ENCODE data around the gene ASPN.

ASPN gene

GRCh38 chr9:92435263-92435662 is 47.0 kb downstream of the ASPN start:
- no peaks in the 10 kb centered on the region for H3K79me2 ChIP-seq (ENCODE audit: insufficient read depth, low read length)
- no peaks in the 10 kb centered on the region for H4K20me1 ChIP-seq (ENCODE audit: insufficient read depth, low read length)
- TF ChIP-seq, protein P1, sequence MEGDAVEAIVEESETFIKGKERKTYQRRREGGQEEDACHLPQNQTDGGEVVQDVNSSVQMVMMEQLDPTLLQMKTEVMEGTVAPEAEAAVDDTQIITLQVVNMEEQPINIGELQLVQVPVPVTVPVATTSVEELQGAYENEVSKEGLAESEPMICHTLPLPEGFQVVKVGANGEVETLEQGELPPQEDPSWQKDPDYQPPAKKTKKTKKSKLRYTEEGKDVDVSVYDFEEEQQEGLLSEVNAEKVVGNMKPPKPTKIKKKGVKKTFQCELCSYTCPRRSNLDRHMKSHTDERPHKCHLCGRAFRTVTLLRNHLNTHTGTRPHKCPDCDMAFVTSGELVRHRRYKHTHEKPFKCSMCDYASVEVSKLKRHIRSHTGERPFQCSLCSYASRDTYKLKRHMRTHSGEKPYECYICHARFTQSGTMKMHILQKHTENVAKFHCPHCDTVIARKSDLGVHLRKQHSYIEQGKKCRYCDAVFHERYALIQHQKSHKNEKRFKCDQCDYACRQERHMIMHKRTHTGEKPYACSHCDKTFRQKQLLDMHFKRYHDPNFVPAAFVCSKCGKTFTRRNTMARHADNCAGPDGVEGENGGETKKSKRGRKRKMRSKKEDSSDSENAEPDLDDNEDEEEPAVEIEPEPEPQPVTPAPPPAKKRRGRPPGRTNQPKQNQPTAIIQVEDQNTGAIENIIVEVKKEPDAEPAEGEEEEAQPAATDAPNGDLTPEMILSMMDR (IDR thresholded peaks at IDR 0.05; ENCODE audit: low read length) = no peak
- TF ChIP-seq EZH2 (IDR thresholded peaks at IDR 0.05; ENCODE audit: borderline replicate concordance, low read length) = no peak
- H3K4me1 ChIP-seq (ENCODE audit: insufficient read depth, low read length, severe bottlenecking) = no peaks in the 10 kb centered on the region
- no peaks in the 10 kb centered on the region for H3K36me3 ChIP-seq (ENCODE audit: insufficient read depth, low read length)
- H3K9me2 ChIP-seq (ENCODE audit: low read depth, low read length) = no peaks in the 10 kb centered on the region
- H2AFZ ChIP-seq (ENCODE audit: low read length) = no peak overlapping the region
- H3K27ac ChIP-seq (ENCODE audit: low read depth, low read length, poor library complexity, severe bottlenecking) = no peak overlapping the region
- no peak overlapping the region for H3K4me3 ChIP-seq (ENCODE audit: low read depth, low read length, poor library complexity, severe bottlenecking)
- no peaks in the 10 kb centered on the region for H3F3A ChIP-seq (ENCODE audit: insufficient read depth, low read length)
- H3K9me3 ChIP-seq (ENCODE audit: low read length) = no peaks in the 10 kb centered on the region
- H3K27me3 ChIP-seq (ENCODE audit: insufficient read depth, low read length) = no peaks in the 10 kb centered on the region
- no peak overlapping the region for H3K9ac ChIP-seq (ENCODE audit: low read length)
- H3K4me2 ChIP-seq (ENCODE audit: low read length) = no peak overlapping the region

DNA sequence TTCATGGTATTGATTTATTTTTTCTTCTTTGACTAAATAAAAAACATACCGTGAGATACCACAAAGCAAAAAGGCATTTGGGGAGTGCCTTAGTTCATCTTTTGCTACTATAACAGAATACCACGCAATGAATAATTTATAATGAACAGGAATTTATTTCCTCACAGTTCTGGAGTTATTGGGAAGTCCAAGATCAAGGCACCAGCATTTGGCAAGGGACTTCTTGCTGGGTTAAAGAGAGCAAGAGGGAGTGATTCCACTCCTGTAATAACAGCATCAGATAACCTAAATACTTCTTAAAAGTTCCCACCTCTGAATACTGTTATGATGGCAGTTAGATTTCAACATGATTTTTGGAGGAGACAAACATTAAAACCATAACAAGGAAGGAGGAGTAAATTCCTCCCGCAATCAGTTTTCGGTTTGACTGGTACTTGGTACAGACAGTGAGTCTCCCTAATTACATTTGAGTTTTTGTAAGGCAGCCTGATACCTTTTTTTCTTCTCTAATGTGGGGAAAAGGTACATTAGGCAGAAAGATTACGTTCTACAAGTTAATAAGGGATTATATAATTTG is 49.2 kb downstream of the ASPN start:
- H2AFZ ChIP-seq (ENCODE audit: low read length) = no peak overlapping the region
- H3K79me2 ChIP-seq (ENCODE audit: insufficient read depth, low read length) = no peaks in the 10 kb centered on the region
- no peaks in the 10 kb centered on the region for H3K4me1 ChIP-seq (ENCODE audit: insufficient read depth, low read length, severe bottlenecking)
- H3K36me3 ChIP-seq (ENCODE audit: insufficient read depth, low read length) = no peaks in the 10 kb centered on the region
- H4K20me1 ChIP-seq (ENCODE audit: insufficient read depth, low read length) = no peaks in the 10 kb centered on the region
- no peak for TF ChIP-seq EZH2 (IDR thresholded peaks at IDR 0.05; ENCODE audit: borderline replicate concordance, low read length)
- TF ChIP-seq, protein P1 (IDR thresholded peaks at IDR 0.05; ENCODE audit: low read length) = no peak
- no peaks in the 10 kb centered on the region for H3K9me2 ChIP-seq (ENCODE audit: low read depth, low read length)
- H3K4me2 ChIP-seq (ENCODE audit: low read length) = no peak overlapping the region
- H3K27ac ChIP-seq (ENCODE audit: low read depth, low read length, poor library complexity, severe bottlenecking) = no peak overlapping the region
- H3K9me3 ChIP-seq (ENCODE audit: low read length) = no peaks in the 10 kb centered on the region
- H3K4me3 ChIP-seq (ENCODE audit: low read depth, low read length, poor library complexity, severe bottlenecking) = no peak overlapping the region
- no peaks in the 10 kb centered on the region for H3K27me3 ChIP-seq (ENCODE audit: insufficient read depth, low read length)
- no peaks in the 10 kb centered on the region for H3F3A ChIP-seq (ENCODE audit: insufficient read depth, low read length)
- H3K9ac ChIP-seq (ENCODE audit: low read length) = no peak overlapping the region

GRCh38 chr9:92432350-92432749 is 50.0 kb downstream of the ASPN start:
- no peak overlapping the region for H3K27ac ChIP-seq (ENCODE audit: low read depth, low read length, poor library complexity, severe bottlenecking)
- H3K36me3 ChIP-seq (ENCODE audit: insufficient read depth, low read length) = no peaks in the 10 kb centered on the region
- no peaks in the 10 kb centered on the region for H3F3A ChIP-seq (ENCODE audit: insufficient read depth, low read length)
- H3K4me3 ChIP-seq (ENCODE audit: low read depth, low read length, poor library complexity, severe bottlenecking) = no peak overlapping the region
- H3K9me3 ChIP-seq (ENCODE audit: low read length) = no peaks in the 10 kb centered on the region
- H3K9me2 ChIP-seq (ENCODE audit: low read depth, low read length) = no peaks in the 10 kb centered on the region
- no peaks in the 10 kb centered on the region for H4K20me1 ChIP-seq (ENCODE audit: insufficient read depth, low read length)
- TF ChIP-seq EZH2 (IDR thresholded peaks at IDR 0.05; ENCODE audit: borderline replicate concordance, low read length) = no peak
- TF ChIP-seq, protein P1 (IDR thresholded peaks at IDR 0.05; ENCODE audit: low read length) = no peak
- H3K27me3 ChIP-seq (ENCODE audit: insufficient read depth, low read length) = no peaks in the 10 kb centered on the region
- H3K4me2 ChIP-seq (ENCODE audit: low read length) = no peak overlapping the region
- no peaks in the 10 kb centered on the region for H3K4me1 ChIP-seq (ENCODE audit: insufficient read depth, low read length, severe bottlenecking)
- no peak overlapping the region for H3K9ac ChIP-seq (ENCODE audit: low read length)
- H2AFZ ChIP-seq (ENCODE audit: low read length) = no peak overlapping the region
- H3K79me2 ChIP-seq (ENCODE audit: insufficient read depth, low read length) = no peaks in the 10 kb centered on the region

All from OCI-LY1 (cell line).